Epidermal melanocyte (primary cell): Measurements from ENCODE around the gene SPACA6.
"Not testable (repeated sequence)": the region's sequence is repeated elsewhere in the genome, so short reads cannot be mapped to it uniquely, and the experiment has no call there.

Source experiments
- DNase-seq: peaks from one replicate; pipeline ENCODE4 v3.0.0; 2011; ENCODE audit warnings: low spot score; ENCODE audit not compliant: insufficient read length

The SPACA6 gene

GRCh38 chr19:51693260-51693659 lies at the start of gene SPACA6:
Gene SPACA6 (plus strand): TSS chr19:51693330. CDS start chr19:51693527, 197 bp downstream.
- no peak for DNase-seq

- DNase-seq: no peak
These were observed 48.4 kb upstream of the SPACA6 start for GRCh38 chr19:51644636-51645271.

DNA sequence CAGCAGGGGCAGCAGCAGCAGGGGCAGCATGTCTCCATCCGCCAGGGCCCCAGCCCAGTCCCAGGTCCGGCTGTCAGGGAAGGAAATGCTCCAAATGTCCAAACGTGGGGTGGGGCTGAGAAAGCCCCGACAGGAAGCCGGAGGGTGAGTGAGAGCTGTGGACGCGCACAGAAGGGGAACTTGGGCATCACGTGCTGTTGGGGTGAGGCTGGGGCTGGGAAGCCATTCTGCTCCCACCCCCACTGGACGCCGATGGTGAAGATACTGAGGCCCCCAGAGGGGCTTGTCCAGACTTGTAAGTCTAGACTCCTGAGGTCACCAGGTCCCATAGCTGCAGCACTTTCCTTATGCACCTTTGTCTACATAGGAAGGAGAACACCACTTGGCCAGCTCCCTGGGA lies 46.4 kb upstream of the SPACA6 start, which contains the start of gene SIGLEC14:
Gene SIGLEC14 (minus strand): TSS at position 96 of the 400 bp plus-strand sequence. CDS start 66 bp downstream, at position 30.
- DNase-seq: not testable (repeated sequence)

- no peak for DNase-seq
These were observed 45.8 kb upstream of the SPACA6 start for GRCh38 chr19:51647318-51647717.

DNA sequence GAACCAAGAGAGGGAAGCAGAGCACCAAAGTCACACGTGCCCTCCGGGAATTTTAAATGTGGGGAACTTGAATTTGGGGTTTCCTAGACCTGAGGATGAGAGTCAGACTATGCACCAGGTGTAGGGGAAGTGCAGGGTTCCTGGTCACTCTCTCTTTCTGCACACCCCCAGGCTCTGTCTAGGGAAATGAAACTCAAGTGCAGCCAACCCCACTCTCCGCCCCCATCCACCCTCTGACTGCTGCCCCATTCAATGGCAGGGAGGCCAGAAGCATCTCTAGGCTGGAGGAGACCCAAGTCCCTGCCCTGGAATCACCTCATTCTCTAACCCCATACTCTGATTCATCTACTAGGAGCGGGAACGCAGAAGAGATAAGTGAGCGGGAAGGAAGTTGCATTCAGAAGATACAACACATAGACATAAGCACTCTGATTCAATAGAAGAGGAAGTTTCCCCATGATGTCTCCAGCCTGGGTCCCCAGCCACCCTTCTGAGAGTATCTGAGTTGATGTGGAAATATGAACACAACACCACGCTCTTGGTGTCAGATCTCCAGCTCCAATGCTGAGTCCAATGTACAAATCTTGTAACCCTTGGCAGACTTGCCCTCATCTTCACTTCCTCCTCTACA lies 41.8 kb upstream of the SPACA6 start:
- DNase-seq: no peak

DNA sequence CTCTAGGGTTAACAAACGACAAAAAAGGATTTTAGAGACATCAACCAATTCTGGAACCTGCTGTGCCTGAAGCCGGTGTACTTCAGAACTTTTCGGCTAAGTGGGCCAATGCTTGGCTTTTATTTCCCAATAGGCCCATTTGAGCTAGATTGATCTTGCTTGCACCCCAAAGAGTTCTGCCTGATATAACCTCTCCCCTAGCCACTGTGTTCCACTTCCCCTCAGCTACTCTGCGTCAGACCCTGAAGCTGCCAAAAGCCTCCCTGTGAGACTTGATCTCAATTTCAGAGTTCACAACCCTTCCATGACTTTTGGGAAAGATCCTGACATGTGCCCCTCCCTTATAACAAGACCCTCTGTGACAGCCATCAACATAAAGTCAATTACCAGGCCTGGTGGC lies 40.9 kb upstream of the SPACA6 start:
- no peak for DNase-seq

DNA sequence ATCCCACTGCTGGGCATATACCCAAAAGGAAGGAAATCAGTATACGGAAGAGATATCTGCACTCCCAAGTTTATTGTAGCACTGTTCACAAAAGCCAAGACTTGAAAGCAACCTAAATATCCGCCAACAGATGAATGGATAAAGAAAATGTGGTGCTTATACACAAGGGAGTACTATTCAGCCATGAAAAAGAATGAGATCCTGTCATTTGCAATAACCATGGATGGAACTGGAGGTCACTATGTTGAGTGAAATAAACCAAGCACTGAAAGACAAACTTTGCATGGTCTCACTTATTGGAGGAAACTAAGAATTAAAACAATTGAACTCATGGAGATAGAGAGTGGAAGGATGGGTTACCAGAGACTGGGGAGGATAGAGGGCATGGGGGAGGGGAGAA lies 40.0 kb upstream of the SPACA6 start:
- no peak for DNase-seq

DNA sequence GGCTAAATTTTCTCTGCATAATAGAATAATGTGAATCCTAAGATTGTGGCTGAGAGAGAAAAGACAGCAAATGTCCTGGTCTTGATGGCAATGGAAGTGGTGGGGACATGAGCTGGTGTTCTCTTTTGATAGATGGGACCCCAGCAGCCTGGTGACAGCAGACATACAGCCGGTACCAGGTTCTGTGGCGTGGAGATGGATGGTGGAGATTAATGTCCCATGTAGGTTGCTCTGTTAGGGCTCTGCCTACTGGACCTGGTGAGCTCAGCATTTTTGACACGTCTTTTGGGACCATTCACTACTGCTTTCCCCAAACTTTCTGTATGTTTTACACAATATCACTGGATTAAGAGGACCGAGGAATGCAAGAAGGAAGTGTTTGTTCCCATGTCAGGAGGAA lies 38.3 kb upstream of the SPACA6 start:
- no peak for DNase-seq

DNA sequence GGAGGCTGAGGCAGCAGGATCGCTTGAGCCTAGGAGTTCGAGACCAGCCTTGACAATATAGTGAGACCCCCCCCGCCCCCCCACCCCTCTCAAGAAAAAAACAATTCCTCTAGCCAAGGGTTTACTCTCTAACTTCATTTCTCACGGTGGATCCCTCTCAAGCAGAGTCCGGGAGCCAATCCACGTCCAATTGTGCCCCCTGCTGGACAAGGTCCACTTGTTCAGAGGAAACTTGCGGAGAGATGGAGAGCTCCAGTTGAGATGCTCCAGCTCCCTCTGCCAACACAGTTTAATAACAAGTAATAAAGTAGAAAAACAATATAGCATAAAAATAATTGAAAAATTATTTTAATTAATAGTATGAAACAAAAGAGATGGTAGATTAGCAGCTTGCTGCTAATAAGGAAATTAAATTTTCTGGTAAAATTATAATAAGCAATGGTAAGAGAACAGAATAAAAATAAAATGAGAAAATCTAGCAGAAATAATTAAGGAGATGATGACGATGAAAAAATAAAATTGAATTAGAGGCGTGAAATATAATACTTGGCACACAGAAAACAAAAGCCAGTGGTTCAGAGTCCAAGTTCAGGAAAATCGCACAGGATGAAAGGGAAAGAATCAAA lies 32.0 kb upstream of the SPACA6 start:
- DNase-seq: peak; percentile 70

- DNase-seq: no peak
These were observed 29.5 kb upstream of the SPACA6 start for GRCh38 chr19:51663650-51664049.

GRCh38 chr19:51664131-51664530 lies 29.0 kb upstream of the SPACA6 start:
- DNase-seq: no peak

GRCh38 chr19:51664997-51665396 lies 28.1 kb upstream of the SPACA6 start:
- no peak for DNase-seq

- no peak for DNase-seq
These were observed 24.9 kb upstream of the SPACA6 start for GRCh38 chr19:51668216-51668615.

- not testable (repeated sequence) for DNase-seq
These were observed 17.1 kb upstream of the SPACA6 start for GRCh38 chr19:51675911-51676565.

GRCh38 chr19:51676566-51677083 lies 16.5 kb upstream of the SPACA6 start:
- DNase-seq: no peak

DNA sequence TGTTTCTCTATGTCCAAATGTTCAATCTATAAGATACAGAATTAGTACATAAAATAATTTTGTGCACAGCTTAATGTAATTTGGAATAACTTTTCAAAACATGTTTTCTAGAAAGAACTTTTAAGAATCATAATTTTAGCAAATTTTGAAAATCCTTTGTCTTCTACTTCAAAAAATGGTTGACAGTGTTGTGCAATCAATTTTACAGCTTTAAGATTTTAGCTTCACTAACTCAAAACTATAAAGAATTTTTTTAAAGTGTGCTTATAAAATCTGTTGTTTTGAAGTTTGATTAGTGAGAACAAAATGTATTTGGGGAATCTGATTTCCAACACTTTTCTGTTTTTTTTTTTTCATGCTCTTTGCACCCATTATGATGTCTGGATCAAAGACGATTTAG lies 12.7 kb upstream of the SPACA6 start:
- no peak for DNase-seq

DNA sequence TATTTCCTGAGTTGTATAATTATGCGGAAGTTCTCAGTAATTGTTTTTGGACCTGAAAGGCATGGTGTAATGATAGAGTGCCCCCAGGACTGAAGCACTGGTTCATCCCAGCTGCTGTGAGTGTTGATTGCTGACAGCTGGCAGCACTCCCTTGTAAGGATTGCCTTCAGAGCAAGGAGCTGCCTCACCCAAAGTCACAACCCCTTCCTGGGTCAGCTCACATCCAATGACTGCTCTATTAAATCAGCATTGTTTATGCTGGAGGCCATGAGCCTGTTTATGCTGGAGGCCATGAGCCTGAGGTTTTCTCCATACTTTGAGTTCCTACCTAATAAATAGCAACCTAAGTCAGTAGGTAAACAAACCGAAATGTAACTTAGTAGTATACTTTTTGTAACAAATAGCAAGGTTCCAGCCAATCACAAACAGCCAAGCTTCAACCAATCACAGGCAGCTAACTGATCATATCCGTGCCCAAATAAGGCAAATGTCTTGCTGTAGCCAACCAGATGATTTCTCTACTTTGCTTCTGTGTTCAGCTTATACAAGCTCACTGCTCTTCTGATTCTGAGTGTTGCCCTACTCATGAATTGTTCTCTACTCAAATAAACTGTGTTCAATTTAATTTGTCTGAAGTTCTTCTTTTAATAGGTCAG lies 11.7 kb upstream of the SPACA6 start:
- DNase-seq: no peak

GRCh38 chr19:51686171-51686570 lies 7.0 kb upstream of the SPACA6 start:
- DNase-seq: no peak

DNA sequence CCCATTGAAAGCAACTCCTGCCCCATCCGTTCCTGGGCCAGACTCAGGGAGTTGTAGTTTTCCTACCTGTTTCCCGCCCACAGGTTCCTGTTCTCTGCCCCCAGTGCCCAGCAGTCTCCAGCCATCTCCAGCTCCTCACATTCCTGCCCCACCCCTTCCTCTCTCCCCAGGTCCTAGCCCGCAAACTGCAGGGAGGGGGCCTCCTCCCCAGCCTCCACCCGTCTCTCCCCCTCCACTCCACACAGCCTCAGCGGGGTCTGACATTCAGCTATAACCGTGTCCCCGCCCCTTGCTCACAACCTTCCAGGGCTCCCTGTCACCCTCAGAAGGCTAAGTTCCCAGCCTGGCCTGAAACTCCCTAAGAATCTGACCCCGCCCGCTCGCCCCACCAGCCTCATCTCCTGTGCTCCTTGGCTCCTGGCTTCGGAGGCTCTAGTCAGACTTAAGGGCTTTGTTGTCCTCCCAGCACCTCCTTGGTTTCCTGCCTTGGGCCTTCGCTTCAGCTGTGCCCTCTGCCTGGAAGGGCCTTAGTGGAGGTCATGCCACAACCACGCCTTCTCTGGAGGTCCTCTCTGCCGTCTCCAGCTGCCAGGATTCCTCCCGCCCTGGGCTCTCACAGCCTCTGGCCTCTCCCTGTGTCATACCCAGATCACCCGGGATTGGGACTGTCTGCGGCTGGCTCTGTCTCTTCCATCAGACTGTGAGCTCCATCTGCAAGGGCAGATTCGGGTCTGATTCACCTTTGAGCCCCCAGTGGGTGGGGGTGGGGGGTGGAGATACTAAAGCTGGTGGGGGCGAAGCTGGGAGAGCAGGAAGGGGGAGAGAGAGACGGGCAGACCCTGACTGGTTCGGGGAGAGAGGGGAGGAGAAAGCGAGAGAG lies 5.1 kb upstream of the SPACA6 start:
- DNase-seq: peak; percentile 65
